GM04503 (cell line): ENCODE measurements around the gene SIMC1.

ENCODE experiments used
- DNase-seq: peaks from one replicate; pipeline ENCODE4 v3.0.0-alpha.2; 2012; ENCODE audit warnings: low read depth

The SIMC1 gene

DNA sequence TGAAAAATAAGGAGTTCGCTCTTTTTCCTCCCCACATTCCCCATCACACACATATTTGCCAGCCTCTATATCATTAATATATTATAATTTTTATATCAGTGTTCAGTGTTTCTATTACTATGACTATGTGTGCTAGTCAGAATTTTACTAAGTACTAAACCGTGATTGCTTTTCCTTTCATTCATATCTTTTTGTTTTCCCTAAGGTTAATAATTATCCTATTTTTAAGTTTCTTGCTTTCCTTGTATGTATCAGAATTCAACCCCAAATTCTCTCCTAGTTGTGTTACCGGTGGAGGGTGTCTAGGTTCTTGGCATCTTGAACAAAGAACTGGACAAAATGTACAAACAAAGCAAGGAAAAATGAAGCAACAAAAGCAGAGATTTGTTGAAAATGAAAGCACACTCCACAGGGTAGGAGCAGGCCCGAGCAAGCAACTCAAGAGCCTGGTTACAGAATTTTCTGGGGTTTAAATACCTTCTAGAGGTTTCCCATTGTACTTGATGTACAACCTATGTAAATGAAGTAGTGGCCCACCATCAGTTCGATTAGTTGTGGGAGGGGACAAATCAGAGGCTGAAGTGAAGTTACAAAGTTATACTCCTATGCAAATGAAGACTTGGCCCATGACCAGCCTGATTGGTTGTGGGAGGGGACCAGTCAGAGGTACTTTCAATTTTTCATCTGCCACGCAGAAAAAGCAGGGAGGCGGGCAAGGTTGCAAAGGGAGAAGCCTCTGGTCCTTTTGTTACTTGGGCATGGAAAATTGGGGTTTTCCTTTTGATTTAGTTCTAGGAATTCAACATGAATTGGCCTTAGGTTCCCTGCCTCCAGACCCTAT is 79.5 kb downstream of the SIMC1 start:
- no peak for DNase-seq

DNA sequence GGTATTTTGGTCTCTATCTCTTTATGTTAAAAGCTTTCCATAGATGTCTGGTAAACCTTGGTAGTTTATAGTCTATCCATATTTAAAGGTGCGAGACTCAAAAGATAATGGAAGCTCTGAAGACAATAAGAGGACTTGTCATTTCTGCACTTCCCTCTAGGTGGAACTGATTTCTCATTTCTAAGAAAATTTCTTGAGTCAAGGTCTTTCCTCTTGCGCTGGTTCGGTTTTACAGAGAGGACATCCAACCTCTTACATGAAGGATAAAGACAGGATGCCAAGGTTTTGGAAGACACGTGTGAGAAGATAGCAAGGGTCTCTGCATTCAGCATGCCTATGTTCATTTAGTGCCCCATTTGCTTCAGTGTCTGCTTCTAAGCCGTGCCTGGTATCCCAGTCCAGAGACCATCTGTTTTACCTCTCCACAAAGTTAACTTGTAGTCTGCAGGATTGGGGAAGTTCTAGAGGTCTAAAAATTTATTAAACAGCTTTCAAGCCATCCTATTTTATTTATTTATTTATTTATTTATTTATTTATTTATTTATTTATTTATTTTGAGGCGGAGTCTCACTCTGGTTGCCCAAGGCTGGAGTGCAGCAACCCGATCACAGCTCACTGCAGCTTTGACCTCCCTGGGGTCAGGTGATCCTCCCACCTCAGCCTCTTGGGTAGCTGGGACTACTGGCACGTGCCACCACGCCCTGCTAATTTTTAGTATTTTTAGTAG is 81.8 kb downstream of the SIMC1 start:
- no peak for DNase-seq

DNA sequence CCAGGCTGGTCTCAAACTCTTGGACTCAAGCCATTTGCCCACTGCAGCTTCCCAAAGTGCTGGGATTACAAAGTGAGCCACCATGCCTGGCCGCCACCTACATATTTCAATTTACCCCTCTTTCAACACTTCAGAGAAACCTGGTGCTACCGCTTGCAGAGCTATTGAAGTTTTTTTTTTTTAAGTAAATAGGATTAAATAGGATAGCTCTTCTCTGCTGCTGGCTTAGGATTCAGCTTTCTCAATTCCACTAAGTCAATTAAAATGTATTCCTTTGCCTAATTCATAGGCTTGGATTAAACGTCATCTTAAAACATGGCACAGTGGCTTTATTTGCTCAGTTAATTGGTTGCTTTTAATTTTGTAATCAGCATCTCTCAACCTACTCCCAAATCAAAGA is 82.4 kb downstream of the SIMC1 start:
- DNase-seq, result no peak

DNA sequence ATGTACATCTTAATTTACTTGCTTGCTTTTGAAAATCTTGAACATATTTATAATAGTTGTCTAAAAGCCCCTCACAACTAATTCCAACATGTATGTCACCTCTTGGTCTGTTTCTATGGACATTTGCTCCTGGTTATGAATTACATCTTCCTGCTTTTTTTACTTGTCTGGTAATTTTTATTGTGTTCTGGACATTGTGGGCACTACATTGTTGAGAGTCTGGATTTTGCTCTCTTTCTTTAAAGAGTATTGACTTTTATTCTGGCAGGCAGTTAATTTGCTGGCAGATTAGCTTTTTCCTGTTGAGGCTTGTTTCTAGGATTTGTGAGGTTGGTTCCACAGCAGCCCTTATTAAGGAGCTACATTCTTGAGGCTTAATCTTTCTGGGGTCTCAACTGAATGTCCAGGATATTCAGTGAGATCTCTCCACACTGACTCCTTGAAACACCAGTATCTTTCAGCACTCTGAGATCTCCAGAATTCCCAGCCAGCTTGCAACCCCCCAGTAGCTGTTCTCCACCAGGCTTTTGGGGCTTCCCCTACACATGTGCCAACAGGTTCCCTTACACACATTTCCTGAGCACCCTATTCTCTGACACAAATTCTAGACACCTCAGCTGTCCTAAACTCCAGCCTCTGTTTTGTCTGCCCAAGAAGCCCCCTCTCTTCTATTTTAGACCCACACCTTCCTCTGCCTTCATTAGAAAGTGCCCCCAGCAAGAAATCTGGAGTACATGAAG is 96.0 kb downstream of the SIMC1 start:
- DNase-seq, result no peak

DNA sequence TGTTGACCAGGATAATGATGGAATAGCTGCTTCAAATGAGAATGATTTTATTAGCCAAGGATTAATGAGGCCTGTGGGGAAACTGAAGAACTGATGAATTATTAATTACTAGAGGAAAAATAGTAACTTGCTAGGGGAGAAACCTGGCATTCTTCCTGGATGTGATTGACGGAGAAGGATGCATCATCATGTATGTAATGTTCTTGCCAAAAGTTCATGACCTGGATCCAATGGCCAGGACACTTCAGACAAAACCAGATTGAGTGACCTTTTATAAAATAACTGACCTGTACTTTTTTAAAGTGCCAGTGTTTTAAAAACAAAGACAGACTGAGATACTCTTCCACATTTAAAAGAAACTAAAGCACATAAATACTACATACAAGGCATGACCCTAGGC is 99.7 kb downstream of the SIMC1 start:
- DNase-seq, result no peak

DNA sequence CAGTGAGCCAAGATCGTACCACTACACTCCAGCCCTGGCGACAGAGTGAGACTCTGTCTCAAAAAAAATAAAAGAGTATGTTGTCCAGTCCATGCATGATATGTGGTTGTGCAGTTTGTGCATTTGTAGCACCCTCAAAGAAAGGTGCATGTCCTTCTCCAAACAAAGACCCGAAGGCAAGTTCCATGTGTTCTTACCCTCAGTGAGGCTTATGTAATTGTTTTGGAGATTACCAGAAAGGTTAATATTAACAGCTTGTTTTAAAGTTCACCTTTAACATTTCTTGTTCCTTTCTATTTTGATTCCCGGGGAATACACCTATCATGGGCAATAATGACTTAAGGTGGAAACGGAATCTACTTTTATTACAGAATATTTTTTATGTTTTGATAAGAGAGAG is 101.1 kb downstream of the SIMC1 start:
- no peak for DNase-seq

DNA sequence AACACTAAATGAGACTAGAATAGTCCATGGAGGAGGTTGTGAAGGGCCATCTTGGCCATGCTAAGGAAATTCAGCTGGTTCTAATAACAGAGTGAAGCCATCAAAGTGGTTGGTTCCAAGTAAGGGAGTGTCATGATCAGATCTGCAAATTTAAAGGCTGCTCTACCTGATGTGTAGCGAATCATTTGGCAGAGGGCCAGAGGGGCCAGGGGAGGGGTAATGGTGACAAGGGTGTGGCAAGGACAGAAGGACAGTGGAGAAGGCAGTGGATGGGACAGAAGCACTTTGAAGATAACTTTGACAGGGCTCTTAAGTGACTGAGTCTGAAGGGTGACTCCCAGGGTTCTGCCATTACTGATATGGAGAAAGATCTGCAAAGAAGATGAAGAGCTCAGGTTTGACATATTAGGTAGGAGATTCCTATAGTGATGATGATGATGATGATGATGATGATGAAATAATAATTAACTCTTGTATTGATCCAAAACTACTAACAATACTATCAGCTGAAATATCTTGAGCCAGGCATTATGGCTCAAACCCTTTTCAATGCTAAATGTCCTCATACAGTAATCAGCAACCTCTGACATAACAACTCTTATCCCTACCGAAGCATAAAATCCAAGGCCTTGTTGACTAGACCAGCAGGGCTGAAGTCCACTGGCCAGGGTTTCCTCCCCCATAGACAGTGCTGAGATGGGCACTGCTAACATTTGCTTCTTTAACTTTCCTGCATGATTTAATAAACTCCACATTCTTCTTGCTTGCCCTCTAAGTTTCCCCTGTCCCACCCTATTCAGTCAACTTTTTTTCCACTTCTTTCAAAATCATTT is 103.3 kb downstream of the SIMC1 start:
- no peak for DNase-seq

DNA sequence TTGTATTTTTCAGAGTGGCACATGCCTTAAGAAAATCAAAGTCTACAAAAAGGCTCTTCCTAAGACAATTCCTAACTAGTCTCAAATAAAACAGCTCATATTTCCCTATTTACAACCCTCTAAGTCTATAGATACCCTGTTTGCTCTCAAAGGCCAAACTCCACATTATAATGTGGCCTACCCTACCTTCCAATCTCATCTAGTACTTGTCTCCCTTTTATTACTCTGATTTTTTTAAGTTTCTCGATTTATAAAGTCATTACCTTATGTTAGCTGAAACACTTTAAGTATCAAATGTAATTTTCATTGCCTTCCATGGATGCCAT is 103.9 kb downstream of the SIMC1 start:
- DNase-seq, result no peak

DNA sequence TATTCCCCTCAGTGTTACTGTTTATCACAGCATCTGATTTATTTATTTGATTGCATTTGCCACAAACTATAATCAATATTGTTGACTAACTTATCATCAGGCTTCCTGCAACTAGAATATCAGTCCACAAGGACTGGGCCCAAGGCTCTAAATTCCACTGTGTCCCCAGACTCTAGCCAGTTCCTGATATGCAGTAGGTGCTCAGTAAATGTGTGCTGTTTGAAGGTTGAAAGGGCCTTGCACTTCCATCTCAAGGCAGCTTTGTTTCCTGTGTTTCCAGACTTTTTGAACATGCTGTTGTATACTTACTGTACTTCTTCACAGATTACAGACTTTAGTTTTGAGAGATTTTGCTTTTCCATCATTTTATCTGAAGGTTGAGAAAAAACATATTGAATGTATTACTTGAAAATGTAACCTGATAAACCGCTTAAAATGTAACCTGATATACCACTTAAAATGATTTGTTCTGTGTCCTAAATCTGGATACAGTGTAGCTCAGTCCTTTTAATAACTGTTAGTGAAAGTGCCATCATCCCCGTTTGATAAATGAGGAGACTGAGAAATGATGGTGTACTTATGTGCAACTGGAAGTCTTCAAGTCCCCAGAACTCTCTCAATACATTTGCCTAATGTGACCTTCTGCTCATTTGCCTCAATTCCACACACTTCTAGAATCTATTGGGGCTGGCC is 104.7 kb downstream of the SIMC1 start:
- no peak for DNase-seq

DNA sequence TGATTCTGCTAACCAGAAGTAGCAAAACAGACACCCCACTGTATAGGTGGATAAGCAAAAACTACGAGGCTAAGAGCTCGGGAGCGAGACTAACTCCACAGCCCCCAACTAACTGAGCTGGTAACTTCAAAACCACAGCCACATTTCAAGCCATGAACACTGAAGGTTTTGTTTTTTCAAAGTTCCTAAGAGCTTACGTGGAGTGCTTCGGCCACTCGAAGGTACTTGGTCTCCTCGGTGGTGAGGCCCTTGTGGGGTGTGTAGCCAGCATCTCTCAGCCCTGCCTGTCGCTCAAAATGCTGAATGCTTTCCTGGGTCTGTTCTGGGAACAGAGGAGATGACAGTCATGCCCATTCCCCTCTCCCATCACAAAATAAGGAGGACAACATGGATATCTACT is 112.2 kb downstream of the SIMC1 start:
- DNase-seq, result no peak

DNA sequence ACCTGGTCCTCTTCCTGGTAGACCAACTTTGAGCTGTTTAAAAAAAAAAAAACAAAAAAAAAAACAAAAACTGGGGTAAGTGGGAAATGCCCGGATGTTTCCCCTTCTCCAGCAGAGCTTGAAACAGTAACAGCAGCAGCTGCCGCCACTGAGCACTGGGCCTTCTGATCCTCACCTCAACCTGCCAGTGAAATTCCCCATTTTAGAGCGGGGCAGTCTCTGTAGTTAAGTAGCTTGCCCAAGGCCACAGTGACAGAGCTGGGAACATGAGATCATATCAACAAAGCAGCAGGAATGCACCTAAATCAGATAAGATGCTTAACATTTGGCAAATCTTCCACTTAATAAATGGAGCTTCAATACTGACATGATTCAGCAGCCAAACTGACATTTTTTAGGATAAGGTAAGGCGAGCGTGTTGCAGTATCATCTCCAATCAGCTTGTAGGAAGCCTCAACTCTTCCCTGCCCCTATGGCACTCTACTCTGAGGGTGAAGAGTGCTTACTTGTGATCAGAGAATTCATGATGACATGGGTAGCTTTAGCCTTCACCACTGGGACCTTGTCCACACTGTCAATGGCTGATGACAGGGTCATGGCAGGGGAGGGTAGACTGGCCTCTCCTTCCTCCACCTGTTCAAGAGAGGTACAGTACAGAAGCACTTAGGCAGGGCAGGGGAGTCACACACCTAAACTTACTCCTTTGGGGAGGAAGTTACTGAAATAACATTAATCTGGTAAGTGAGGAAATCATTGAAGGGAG is 114.1 kb downstream of the SIMC1 start:
- DNase-seq, result no peak

DNA sequence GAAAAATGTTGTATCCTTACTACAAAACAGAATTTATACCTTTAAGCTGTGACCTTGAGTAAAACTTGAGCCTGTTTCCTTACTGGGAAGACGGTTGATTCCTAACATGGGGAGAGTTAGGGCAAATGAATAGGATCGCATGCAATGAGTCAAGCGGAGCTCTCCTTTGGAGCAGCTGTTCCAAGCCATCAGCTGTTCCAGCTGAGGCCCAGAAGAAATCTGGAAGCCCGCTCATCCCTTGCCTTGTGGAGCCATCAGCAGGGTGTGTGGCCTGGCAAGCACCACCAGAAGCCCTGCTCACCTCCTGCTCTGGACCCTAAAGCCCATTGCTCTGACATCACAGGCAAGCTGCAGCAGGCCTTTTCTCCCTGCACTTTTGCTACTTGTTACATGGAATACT is 115.3 kb downstream of the SIMC1 start:
- no peak for DNase-seq

DNA sequence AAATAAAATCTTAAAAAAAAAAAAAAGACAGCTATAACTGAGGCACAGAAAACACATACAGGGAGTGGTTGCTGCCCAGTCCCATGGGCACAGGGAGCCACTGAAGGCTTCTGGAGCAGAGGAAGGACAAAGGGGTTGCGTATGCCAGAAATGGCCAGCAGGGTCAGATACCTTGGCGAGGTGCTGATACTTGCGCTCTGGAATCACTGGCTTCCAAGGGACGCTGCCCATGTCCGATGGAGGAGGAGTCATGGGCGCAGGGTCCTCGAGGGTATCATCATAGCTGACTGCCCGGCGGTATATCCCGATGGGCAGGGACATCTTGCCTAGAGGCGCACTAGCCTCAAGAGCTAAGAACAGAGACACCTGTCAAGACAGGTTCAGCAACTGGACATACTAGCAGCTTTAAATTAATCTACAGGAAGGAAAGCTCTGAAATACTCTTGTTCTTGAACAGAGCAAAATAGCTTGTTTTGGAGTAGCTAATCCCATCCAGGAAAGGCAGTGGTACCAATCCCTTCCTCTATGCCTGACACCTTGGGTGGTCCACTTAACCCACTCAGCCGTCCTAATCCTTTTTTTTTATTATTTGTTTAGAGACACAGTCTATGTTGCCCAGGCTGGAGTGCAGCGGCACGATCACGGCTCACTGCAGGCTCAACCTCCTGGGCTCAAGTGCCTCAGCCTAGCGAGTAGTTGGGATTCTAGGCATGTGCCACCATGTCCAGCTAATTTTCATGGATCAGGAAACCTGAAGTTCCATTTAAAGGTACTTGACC is 117.4 kb downstream of the SIMC1 start:
- DNase-seq, result no peak

DNA sequence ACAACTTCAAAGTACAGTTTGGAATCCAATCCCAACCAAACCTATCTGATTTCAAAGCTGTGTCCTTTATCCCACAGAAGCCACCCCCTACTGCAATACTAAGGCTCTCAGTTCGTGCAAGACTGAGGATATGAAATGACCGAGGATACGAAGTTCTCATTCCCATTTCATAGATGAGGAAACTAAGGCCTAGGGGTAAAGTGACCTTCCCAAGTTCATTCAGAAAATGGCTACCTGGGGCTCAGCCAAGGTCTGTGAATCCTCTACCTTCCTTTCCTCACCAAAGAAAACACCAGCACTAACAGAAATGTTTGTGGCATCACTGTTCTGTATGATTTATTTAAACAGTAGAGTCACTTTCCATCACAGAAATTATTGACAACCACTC is 117.9 kb downstream of the SIMC1 start:
- DNase-seq, result no peak

DNA sequence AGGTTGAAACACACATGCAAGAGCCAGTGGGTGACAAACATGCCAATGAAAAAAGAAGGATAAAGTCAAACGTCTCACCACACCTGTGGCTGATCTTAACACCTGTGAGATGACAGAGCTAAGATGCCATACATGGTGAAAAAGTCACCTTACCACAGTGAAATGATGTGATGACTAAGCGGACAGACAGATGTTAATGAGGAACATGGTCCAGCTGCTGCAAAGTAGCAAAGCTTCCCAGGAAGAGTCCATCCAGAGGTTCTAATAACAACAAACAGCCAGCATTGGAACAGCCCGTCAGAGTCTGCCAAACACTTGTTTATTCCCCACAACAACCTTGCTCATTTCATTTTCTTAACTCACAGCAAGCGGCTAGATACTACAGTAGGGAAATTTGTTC is 121.4 kb downstream of the SIMC1 start:
- DNase-seq, result no peak

DNA sequence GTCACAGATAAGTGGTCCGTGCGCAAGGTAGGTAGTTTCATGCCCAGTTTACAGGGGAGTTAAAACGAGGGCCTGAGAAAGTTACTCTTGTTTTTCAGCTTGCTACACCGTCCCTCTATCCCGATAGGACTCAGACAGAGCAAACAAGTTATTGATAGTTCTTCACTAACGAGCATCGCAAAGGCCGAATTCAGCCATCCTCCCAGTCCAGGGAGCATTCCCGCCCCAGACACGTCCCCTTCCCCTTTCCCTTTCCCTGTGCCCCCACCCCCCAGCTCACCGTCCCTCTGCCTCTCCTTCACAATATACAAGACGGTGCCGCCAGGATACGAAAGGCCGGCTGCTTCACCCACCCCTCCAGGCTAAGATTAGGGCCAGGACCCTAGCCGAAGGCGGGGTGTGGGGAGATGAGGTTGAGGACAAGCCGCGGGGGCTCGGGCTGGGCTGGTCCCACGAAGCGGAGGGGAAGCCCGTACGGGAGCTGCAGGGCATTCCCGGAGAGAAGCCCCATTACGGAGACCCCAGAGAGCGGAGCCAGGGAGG is 122.7 kb downstream of the SIMC1 start:
- DNase-seq, result no peak

DNA sequence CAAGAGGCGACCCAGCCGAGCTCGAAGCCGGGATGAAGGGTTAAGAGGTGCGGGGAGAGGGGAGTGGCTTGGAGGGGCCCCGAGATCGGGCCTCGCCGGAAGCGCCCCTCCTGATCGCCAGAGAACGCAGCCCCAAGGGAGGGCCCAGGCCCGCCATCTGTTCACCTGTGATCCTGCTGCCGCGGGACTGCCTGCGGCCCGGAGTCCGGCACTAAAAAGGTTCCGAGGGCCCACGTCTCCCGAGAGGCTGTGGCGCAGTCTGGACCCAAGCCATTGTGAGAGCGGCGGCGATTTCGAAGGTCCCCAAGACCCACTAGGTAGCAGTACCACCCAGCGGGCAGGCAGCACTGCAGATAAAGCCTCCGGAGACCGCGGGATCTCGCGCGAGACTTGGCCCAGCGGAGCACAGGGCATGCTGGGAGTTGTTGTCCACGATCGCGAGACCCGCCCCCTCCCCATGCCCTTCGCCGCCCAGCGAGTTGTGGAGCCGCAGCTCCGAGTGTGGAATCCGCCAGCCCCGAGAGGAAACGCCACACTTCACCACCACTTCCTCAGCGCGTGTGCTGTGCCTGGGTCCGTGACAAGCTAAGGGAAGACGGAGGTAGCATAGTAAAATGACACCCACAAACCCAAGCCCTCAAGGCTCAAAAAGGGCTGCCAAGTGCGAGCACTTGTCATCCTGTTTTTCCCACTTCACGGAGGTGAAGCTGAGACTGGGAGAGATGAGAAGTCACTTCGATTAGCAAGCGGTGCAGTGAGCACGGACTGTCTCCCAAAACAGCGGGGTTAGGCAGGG is 123.4 kb downstream of the SIMC1 start, which contains the start of gene KIAA1191:
Gene KIAA1191 (minus strand): TSS at position 328 of the 796 bp plus-strand sequence. CDS start 2,256 bp downstream, outside the sequence.
- peak; percentile 58 for DNase-seq

DNA sequence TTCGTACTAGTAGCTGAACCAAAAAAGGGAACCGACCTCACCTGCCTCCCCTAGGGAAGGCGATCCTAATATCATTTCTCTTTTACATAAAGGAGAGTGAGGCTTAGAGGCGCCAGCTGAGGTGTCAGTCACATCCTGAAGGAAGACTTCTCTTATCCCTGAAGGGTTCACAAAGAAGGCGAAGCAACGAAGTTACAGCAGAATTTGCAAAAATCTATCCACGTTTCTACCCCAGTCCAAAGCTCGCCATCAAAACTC is 123.9 kb downstream of the SIMC1 start:
- no peak for DNase-seq

DNA sequence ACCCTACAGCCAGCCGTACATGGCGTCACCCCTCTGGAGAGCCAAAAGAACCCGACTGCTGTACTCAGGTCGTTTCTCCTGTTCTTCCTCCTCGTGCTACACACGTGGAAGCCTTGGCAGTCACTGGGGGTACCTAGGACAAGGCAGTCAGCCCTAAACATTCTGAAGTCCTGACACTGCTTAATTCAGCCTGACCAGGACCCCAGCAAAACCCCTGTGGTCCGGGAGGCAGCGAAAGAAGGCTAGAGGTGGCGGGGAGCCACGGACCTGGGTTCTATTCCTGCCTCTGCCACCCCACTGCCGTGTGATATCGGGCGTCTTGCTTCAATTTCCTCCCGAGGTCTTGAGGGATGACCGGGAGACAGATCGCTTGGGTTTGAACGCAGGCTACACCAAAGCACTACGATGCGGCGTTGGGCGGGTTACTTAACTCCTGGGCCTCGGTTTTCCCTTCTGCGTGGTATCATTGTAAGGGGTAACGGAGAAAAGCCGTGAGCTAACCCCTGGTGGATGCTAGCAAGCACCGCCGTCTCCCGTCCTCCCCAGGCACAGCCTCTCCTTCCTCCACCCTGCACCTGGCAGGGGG is 126.6 kb downstream of the SIMC1 start:
- DNase-seq, result no peak
